ENCODE measurements around the gene DUSP8.
A peak's percentile ranks its signal among the peaks of the same experiment; 100 is the strongest.
"Not testable (repeated sequence)": the region's sequence is repeated elsewhere in the genome, so short reads cannot be mapped to it uniquely, and the experiment has no call there.

DUSP8 gene, protein sequence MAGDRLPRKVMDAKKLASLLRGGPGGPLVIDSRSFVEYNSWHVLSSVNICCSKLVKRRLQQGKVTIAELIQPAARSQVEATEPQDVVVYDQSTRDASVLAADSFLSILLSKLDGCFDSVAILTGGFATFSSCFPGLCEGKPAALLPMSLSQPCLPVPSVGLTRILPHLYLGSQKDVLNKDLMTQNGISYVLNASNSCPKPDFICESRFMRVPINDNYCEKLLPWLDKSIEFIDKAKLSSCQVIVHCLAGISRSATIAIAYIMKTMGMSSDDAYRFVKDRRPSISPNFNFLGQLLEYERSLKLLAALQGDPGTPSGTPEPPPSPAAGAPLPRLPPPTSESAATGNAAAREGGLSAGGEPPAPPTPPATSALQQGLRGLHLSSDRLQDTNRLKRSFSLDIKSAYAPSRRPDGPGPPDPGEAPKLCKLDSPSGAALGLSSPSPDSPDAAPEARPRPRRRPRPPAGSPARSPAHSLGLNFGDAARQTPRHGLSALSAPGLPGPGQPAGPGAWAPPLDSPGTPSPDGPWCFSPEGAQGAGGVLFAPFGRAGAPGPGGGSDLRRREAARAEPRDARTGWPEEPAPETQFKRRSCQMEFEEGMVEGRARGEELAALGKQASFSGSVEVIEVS

DNA sequence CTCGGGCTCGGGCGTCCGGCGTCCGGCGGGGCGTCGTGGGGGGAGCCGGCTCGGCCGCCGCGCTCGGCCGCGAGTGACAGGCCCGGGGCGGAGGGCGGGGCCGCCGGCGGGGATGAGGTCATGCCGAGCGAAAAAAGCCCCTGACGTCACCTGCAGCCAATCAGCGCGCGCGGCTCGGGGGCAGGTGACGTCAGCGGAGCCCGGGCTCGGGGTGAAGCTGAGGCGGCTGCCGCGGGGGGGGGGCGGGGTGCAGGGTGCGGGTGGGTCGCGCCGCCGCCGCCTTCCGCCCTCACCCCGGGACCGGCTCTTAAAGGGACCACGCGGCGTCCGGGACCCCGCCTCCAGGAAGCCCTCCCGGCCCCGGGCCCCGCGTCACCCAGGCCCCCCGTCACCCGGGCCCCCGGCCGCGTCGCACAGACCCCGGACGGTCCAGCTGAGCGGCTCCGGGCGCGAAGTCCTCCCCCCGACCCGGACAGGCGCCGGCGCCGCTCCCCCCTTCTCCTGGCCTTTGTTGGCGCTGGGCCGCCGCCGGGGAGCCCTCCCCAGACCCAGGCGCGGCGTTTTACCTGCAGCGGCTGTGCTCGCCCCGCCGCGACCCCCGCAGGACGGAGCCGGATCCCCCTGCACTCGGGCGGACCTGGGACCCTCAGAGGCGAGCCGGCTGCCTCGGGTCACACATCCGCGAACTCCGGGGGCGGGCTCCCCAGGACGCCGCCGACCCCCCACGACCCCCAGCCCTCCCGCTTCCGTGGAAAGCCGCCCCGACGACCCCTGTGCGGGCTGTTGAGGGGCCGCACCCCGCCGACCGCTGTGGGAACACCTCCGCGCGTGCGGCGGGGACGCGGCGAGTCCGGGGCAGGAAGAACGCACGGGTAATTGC lies at the start of gene DUSP8:
Gene DUSP8, minus strand, starts transcription at position 75 of the 880 bp plus-strand sequence. CDS start 6,445 bp downstream, outside the sequence.
- peak; percentile 39 for DNase-seq

DNA sequence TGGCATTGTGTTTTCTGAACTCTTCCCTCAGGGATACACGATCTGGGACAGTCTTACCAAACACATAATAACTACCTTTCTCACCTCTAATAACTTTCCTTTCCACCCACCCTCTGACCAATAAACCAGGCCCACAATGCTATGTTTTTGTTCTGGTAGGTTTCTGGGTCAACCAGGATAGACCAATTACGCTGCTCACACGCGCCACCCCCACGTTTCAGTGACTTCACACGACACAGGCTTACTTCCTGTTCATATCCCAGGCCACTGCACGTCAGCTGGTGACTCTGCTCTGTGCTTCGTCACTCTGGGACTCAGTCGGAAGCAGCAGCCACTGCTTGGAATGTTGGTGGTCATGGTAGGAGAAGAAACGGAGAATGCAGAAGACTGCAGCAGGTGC lies 47.4 kb upstream of the DUSP8 start:
- no peak for DNase-seq

- DNase-seq = no peak
Measured at GRCh38 chr11:1618231-1618630, 46.2 kb upstream of the DUSP8 start.

- no peak for DNase-seq
Measured at GRCh38 chr11:1608363-1608762, 36.3 kb upstream of the DUSP8 start, which contains the start of gene KRTAP5-3. KRTAP5-3 (minus strand) TSS chr11:1608463; CDS start chr11:1608385, 78 bp downstream.

DNA sequence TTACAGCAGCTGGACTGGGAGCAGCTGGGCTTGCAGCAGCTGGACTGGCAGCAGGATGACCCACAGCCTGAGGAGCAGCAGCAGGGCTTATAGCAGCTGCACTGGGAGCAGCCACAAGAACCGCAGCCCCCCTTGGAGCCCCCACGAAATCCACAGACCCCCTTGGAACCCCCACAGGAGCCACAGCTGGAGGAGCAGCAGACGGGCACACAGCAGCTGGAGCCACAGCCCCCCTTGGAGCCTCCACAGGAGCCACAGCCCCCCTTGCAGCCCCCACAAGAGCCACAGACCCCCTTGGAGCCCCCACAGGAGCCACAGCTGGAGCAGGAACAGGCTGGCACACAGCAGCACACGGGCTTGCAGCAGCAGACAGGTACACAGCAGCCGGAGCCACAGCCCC lies 35.8 kb upstream of the DUSP8 start:
- DNase-seq = not testable (repeated sequence)

DNA sequence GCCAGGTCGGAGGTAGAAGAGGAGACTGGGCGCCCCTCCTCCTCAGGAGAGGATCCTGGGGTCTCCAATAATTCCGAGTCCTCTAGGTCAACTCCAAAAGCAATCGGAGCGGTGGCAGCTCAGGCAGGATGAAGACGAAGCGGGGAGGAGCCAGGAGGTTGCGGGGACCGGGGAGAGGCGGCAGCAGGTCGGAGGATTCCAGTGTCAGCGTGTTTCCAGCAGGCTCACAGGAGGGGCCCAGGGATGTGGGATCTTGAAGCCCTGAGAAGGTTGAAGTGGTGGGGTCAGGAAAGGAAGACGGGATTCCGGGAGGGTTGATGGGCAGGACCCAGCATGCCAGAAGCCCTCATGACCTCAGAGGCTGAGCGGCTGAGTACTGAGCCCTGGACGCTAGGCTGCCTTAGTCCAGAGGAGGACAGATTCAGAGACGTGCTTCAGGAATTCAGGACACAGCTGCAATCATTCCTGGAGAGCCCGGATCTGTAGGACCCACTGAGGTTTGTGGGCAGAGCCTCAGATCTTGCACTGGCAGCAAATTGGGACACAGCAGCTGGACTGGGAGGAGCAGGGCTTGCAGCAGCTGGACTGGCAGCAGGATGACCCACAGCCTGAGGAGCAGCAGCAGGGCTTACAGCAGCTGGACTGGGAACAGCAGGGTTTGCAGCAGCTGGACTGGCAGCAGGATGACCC lies 35.2 kb upstream of the DUSP8 start:
- not testable (repeated sequence) for DNase-seq

DNA sequence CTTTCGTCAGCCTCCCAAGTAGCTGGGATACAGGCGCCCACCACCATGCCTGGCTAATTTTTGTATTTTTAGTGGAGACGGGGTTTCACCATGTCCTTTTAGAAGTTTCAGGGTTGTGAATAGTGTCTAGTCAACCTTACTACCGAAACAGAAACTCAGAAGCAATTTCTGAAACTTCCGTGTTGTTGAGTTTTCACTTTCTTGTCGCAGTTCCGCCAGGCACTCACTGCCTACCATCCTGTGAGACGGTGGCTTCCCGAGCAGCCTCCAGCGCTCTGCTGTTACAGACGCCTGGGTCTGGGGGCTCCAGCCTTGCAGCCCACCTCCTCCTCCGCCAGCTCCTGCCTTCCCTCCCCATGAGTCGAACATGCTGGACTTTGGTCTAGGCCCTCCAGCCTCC lies 33.9 kb upstream of the DUSP8 start:
- DNase-seq = not testable (repeated sequence)

- DNase-seq = no peak
Measured at GRCh38 chr11:1604711-1605110, 32.6 kb upstream of the DUSP8 start.

DNA sequence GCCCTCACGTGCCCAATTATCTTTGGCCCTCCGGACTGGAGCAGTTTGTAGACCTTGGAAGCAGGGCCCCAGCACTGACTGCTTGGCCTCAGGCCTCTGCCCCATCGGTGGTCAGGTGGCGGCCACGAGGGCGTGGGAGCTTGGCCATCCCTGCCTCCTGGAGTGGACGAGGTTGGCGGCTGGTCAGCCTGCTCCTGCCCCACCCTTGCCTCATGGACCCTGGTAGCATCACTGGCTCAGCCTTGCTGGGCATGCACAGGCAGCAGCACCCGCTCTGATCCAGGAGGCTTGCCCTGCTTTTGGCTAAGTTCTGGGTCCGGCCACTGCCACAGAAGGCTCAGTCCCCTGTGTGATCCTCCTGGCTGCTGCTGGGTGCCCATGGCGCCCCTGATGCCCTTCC lies 32.1 kb upstream of the DUSP8 start:
- DNase-seq = no peak

GRCh38 chr11:1603629-1604028 lies 31.6 kb upstream of the DUSP8 start:
- no peak for DNase-seq

GRCh38 chr11:1601663-1602062 lies 29.6 kb upstream of the DUSP8 start:
- not testable (repeated sequence) for DNase-seq

- no peak for DNase-seq
Measured at GRCh38 chr11:1600626-1601025, 28.6 kb upstream of the DUSP8 start.

GRCh38 chr11:1598816-1599215 lies 26.7 kb upstream of the DUSP8 start:
- no peak for DNase-seq

- DNase-seq = not testable (repeated sequence)
Measured at GRCh38 chr11:1598406-1598805, 26.3 kb upstream of the DUSP8 start.

GRCh38 chr11:1597994-1598380 lies 25.9 kb upstream of the DUSP8 start, which contains the start of gene KRTAP5-2:
KRTAP5-2 (minus strand) TSS chr11:1598294; CDS start chr11:1598250, 44 bp downstream.
- DNase-seq = no peak

DNA sequence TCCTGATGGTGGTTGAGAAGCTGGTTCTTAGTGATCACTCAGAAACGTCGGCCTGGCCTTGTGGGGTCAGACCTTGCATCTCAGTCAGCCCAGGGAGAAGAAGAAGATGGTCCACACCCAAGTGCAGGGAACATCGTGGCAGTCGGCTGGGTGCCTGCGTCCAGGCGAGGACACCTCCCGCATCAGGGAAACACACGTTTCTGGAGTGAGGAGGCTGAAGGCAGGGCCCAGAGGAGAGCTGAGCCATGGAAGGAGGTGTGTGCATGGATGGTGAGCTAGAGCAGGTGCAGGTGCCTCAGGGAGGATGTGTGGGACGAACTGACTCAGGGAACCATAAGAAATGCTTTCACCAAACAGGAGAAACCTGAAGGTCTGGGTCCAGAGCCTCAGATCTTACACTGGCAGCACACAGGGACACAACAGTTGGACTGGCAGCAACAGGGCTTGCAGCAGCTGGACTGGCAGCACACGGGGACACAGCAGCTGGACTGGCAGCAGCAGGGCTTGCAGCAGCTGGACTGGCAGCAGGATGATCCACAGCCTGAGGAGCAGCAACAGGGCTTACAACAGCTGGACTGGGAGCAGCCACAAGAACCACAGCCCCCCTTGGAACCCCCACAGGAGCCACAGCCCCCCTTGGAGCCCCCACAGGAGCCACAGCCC lies 25.4 kb upstream of the DUSP8 start:
- DNase-seq = no peak

- DNase-seq = not testable (repeated sequence)
Measured at GRCh38 chr11:1596576-1597121, 24.6 kb upstream of the DUSP8 start.

DNA sequence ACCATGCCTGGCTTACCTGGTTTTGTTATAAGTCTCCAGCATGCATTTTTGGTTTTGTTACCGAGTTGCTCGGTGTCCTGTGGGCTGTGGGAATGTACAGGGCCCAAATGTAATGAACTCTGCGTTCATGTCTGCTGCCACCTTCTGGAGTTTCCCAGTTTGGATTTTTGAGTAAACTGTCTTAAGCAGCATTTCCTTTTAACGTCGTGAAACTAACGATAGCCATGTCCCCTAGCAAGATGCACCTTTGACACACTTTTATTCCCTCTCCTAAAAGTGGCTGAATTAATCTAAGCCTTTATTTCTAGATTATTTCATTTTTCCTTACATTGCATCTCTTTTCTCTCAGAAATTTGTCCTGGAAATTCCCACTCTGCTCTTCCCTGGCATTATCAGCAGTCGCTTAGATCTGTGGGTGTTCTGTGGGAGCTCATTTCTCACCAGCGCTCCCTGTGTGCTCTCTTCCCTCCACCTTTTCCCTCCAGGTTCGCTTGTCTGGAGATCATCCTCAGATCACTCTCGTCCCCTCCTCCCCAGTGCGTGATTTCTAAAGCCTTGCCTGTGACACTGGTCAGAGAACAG lies 24.0 kb upstream of the DUSP8 start:
- DNase-seq = not testable (repeated sequence)

DNA sequence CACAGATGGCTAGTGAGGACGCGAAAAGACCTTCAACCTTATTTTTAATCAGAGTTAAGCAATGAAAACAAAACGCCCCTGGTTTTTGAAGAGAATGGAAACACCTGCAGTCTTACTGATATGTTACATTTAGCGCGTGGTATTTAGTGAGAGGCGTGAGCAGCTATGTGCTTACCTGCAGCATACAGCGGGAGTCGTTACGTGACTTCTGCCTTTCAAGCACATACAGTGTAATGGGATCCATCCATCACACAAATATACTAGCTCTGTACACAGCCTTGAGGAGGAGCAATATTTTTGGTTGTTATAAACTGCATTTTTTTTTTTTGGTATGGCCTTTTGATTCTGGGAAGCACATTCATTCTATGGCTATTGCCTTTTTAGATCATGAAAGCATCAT lies 20.6 kb upstream of the DUSP8 start:
- DNase-seq = no peak

DNA sequence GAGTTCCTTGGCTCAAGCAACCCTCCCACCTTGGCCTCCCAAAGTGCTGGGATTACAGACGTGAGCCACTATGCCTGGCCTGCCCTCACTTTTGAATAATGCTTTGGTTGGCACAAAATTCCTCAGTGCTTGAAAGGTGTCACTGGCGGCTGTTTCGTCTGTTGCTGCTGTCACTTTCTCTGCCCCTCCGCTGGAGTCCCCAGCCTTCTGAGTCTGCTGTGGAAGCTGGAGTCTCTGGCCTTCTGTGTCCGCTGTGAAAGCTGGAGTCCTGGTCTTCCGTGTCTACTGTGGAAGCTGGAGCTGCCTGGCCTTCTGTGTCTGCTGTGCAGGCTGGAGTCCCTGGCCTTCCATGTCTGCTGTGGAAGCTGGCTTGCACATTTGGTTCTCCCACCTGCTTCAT lies 17.9 kb upstream of the DUSP8 start:
- DNase-seq = no peak
